GM18861 (cell line): ENCODE results near the gene KLF13.
A peak's percentile ranks its signal among the peaks of the same experiment; 100 is the strongest.

Experiments
- ATAC-seq: cut with Tn5 transposase; IDR thresholded peaks from one replicate; pipeline ENCODE4 v1.9.1; 2021; ENCODE audit not compliant: unreplicated experiment

KLF13 gene

DNA sequence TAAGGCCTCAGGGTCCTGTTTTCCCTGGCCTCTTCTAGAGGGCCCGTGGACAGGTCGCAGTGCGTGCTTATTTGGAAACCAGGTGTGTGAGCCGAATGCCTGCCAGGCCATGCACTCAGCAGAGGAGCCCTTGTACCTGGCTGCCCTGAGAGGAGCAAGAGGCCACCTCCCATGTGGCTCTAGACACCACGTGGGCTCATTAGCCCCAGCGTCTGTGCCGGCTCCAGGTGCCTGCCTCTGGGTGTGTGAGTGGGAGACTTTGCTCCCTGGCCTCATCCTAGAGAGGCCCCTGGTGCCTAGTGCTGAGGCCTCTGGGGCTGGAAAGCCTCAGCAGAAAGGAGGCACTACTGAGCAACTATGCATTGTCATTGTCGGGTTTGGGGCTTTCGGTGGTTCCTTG, 50.4 kb downstream of the KLF13 start:
- ATAC-seq = no peak

DNA sequence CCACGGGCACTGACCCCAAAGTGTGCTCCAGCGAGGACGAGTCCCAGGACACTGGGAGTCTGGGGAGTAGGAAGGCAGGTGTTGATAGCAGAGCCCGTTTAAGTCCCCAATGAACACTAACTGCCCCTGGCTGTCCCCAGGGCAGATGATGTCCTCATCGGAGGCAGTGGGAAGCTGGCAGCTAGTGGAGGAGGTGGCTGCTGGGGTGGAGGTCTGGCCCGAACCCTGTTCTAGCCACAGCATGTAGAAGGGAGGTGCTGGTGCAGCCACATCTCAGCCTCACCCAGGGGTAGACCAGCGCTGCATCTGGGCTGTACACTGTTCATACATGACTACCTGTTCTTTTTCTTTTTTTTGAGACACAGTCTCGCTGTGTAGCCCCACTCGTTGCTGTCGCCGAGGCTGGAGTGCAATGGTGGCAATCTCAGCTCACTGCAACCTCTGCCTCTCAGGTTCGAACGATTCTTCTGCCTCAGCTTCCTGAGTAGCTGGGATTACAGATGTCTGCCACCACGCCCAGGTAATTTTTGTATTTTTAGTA, 51.8 kb downstream of the KLF13 start:
- ATAC-seq = no peak

DNA sequence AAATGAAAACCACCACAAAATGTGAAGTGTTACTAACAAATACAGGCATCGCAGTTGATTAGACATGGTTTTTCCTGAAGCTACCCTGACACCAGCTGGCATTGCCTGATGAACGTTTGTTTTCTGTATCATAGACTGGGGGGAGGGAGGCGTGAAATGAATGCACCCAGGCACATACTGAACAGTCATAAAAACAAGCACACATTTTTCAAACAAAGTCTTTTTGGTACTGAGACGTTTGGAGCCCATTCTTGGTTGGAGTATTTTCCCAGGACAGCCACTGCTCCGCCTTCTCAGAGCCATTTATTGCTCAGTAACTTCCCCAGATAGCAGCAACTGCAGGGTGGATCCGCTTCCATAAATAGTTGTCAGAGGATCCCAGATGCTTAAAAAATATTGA, 52.4 kb downstream of the KLF13 start:
- no peak for ATAC-seq

DNA sequence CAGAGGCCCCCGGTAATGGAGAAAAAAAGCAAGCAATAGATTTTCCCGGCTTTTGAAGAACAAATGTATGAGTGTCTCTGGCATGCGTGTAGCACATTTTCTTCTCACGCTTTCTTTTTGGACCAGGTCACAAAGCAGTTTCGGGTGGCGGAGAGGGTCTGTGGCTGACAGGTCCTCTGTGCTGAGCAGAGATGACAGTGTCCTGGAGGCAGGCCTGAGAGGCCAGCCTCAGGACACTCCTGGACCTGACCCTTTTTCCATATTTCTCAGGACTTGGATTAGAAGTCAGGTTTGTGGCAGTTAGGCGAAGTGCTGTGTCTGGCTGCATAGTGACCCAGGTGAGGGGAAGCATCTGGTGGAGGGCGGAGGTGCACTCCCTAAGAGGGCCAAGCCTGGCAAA, 52.9 kb downstream of the KLF13 start:
- ATAC-seq = no peak

DNA sequence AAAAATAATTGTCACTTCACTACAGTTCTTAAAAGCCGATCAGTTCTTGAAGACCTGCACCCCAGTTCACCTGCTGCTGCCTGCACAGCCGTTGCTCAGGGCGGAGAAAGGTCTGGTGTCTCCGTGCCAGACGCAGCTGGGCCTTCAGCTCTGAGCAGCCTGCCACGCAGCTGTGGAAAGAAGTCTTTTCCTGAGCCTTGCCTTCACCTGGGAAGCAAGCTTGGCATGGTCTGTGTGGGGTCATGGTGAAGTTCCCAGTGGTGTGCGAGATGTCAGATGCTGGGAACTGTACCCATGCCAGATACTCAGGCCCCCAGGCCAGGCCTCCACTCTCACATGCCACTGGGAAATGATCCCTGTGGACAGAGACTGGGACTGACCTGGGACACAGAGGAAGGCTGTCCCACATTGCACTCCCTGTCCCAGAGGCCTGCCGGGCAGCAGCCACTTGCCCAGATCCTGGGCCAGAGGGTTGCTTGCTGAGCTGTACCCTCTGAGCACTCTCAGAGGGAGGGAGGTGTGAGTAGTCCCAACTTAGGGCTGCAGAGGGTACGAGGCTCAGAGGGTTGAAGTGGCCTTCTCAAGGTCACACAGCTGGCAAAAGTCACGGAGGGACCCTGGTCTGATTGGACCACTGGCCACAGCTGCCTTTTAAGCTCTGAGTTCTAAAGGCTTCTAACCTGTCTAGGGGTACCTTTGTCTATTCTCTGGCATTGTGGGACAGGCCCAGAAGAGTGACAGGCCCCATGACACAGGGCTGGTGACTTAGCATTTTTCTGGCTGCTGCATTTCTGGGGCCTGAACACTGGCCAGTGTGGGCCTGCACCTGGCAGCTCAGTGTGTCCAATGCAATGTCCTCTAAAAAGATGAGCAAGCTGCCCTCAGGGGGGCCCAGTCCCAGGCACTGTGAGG, 55.4 kb downstream of the KLF13 start:
- ATAC-seq = no peak

DNA sequence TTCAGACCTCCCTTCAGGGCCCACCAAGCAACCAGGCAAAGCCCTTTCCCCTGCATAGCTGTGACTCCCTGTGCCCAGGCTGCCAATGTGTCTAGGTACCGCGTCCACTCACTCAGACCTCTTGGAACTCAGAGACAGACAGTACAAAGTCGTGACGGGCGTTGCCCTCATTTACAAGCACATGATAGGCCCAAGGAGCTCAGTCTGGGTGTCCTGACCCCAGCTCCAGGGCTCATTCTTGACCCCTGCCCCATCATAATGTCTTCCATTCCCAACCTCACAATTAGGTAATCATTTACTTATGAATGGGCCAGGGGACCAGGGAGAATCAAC, 56.0 kb downstream of the KLF13 start:
- ATAC-seq = no peak

DNA sequence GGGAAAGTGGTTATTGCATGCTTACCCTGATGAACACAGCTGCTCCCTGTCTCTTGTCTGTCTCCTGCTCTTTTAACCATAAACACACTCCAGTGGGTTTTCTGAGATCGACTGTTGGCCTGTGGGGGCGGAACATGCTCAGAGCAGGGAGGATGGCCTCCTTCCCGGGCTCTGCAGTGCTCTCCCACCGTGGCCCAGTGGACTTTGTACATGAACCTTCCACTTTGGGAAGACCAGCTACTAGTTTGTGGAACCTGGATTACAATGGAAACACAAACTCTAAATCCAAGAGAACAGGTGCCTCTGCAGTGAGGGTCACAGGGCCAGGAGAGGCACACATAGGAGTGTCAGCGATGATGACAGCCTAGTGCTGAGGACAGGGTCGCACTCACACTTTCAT, 56.5 kb downstream of the KLF13 start:
- no peak for ATAC-seq

DNA sequence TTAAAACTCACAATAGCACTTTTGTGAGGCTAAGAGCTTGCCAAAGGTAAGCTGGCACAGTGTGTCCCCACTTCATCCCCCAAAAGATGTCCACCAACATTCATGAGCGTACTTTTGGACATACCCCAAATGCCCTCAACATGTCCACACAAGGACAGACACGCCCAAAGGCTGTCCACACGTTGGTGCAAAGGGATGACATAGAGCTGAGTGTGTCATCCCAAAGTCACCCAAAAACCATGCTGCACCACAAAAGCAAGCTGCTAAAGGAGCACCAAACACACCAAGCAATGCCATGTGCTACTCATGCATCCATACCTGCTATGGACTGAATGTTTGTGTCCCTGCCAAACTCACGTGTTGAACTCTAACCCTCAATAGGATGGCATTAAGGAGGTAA, 57.9 kb downstream of the KLF13 start:
- ATAC-seq = no peak

DNA sequence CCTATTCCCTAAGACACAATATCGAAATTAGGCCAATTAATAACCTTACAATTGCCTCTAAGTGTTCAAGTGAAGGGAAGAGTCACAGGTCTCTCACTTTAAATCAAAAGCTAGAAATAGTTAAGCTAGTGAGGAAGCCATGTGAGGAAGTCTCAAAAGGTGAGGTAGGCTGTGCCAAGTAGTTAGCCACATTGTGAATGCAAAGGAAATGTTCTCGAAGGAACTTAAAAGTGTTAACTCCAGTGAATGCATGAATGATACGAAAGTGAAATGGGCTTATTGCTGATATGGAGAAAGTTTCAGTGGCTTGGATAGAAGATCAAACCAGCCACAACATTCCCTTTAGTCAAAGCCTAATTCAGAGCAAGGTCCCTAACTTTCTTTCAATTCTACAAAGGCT, 59.1 kb downstream of the KLF13 start:
- ATAC-seq = no peak

DNA sequence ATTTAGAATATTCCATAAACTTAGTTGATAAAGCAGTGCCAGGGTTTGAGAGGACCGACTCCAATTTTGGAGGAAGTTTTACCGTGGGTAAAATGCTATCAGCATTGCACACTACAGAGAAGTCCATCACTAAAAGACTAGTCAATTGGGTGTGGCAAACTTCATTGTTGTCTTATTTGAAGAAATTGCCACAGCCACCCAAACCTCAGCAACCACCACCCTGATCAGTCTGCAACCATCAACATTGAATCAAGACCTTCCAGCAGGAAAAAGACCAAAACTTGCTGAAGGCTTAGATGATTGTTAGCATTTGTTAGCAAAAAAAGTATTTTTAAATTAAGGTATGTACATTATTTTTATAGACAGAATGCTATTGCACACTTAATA, 60.5 kb downstream of the KLF13 start:
- ATAC-seq = no peak

DNA sequence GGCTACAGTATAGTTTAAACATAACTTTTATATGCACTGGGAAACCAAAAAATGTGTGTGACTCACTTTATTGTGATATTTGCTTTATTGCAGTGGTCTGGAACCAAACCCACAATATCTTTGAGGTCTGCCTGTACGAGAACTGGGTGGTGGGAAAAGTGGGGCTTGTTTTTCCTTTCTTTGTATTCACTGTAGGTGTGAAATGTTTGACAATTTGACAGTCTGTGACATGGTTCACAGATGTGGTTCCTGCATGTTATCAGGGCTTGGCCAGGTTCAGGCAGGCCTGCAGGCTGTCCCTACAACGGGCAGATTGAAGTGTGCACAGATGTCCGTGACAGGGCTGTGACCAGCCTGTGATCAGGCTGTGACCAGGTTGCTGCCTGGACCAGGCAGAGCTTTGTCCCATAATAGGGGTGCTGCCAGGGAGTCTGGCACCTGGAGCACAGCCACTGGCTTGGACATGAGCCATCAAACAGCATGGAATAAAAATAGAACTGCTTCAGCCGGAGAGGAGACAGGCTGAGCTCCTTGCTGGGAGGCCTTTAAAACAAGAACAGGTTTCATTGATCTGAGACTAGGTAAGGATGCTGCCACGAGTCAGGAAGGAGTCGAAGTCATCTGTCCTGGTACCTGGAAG, 61.0 kb downstream of the KLF13 start:
- ATAC-seq = no peak

DNA sequence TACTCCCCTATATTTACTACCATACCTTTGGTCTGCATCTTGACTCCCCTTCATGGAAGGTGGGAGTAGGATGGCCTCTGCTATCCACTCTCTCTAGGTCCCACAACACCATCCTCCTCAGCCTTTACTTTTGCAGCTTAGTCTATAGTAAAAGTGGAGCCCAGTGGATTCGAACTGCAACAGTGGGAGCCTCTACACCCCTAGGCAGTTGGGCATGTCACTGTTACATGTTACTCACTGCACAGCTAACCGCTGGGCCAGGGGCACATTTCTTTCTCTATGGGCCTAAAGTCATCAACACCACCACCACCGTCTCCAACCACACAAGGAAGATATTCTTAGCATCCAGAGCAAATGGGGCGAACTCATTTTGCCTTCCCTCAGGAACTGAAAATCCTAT, 62.9 kb downstream of the KLF13 start:
- no peak for ATAC-seq

DNA sequence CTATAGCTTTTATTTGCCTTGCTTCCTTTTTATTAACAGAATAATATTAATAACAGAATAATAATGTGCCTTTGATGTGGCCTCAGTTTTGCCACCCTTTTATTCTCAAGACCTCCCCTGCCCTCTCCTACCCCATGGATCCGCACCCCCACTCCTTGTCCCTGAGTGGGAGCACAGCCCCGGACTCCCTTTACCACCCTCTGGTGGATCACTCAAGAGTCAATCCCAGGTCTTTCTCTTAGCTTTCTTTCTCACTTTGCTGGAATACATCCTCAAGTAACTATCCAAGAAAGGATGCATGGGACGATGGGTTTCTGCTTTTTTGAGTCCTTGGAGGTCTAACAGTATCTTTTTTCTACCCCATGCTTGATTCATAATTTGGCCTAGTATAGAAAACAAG, 63.4 kb downstream of the KLF13 start:
- no peak for ATAC-seq

DNA sequence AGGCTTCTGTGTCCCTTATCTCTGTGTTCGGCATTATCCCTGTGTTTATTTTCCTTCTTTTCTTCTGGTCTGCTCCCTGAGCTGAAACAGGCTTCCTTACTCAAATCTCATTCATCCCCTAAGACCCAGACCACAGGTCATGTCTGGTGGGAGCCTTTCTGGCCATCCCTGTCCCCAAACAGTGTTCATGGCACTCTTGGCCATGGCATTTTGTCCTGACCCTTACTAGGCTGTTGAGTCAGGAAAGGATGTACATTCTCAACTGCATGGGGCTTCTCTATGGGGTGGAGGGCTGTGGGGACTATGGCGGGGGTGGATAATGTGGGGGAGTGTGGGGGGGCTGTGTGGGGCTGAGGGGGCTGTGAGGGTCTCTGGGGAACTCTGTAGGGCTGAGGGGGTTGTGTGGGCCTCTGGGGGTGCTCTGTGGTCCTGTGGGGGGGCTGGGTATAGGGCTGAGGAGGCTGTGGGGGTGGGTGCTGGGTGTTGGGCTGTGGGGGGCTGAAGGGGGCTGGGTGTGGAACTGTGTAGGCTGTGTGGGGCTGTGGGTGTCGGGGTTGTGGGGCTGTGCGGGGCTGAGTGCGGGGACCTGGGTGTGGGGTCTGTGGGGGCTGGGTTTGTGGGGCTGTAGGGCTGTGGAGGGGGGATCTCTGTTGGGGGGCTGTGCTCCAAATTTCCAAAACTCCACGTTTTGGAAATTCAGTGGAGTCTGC, 64.3 kb downstream of the KLF13 start:
- no peak for ATAC-seq

DNA sequence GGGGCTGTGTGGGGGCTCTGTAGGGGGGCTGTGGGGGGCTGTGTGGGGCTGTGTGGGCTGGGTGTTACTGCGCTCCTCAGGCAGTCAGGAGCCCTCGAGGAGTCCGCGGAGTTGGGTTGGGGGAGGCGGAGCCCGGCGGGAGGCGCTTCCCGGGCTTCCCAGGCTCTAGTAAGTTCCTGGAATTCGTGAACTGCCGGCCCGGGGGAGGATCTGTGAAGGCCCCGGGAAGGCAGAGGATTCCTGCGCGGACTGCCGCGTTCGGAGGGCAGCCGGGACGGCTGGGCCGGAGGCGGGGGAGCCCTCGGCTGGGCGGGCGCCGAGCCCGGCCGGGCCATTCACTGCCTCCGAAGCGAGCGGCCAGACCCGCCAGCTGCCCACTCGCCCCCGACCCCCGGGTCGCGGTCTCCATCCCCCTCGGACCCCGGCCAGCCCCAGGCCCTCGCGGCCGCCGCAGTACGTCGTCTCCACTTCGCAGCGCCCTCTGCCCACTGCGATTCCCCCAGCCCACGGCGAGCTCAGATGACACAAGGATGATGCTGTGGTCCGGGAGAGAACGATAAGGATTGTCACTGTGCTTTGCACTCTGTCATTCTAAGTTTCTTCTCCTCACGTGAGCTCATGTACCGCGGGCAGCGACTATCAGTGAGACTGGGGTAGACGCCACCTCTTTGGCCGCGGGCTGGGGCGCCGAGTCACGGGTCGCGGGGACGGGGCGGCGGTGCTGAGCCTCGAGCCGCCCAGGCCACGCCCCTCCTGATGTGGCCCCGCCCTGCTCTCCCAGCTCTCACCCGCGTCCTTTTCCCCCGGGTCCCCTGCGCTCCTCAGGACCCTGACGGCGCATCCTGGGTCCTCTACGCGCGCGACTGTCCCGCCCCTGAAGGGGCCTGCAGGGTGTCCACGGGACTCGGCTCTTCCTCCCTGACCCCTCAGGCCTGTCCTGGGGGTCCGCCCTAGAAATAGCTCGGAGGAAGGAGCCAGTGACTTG, 65.3 kb downstream of the KLF13 start:
- ATAC-seq = peak; percentile 76

DNA sequence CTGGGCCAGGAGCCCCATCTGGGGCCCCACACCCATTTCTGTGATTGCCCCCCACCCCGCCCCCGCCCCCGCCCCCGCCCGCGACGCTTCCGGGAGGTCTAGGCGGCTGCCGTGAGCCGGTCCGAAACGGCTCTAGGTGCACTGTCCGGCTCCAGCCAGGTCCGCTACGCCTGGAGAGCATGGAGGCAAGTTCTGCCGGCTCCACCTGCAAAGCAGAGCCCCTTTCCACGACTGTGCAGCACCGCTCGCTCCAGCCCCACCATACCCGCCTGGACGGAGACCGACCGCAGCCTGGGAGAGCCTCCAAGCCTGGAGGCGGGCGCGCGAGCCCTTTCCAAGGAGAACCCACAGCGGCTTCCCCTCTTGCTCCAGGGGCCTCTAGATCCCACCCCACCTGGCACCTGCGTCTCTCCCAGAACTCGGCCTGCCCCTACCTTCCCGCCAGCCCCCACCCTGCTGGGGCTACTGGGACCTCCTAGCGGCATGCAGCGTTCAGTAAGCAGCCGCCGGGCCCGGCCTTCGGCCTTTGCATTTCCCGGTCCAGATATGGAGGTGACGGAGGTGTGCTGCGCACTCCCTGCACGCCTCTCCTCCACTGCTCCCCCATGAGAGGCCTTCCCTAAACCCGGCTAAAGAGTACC, 66.2 kb downstream of the KLF13 start:
- no peak for ATAC-seq

DNA sequence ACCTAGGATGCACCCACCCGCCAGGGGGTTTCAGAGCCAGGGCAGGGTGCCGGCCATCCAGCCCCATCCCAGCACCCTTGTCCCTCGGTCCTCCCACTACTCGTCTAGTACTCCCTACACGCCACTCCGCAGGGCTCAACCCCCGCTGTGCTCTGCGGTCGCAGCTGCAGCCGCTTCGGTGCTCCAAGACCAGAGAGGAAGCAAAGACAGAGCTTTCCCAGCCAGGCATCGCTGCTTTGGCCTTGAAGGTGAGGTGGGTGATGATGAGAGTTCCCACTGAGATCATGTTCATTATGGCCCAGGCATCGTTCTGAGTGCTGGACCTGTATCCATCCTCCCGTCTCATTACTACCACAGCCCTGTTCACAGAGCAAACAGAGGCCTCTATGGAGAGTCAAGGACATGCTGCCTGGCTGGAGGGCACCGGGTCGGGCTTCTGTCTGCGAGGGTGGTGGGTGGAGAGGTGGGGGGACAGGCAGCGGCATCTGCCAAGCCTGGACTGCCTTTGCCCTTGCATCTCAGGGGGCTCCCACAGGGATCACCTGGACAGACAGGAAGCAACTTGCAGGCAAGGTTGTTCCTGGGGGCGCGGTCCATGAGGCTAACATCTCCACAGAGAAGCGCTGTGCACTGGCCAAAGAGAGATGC, 66.9 kb downstream of the KLF13 start:
- ATAC-seq = no peak

DNA sequence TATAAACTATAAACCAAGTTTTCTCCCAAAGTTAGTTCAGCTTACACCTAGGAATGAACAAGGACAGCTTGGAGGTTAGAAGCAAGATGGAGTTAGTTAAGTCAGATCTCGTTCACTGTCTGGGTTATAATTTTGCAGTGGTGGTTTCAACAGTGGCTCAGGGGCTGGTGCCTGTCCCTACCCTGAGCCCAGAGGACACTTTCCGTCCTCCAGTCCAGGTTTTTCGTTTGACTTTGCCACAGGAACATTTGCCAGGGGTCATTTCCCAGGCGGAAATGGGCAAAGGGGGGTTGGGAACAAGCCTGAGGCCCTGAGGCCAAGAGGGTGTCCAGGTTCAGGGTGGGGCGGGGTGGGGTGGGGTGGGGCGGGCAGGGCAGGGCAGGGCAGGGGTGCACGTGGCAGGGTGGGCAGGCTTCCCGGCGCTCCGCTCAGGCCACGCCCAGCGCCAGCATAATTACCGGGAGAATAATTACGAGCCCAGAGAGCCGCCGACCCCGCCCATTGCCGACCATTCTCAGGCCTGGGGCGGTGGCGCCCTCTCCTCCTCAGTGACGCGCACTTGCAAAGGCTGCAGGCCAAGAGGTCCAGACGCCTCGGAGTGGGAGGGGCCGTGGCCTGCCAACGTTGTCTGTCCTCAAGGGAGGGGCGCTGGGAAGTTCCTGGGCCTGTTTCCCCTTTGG, 70.4 kb downstream of the KLF13 start:
- ATAC-seq = no peak
